Esophagus mucosa (tissue), 1 donor: ENCODE data around the gene UNC13D. TPM values are rescaled to one million over a fixed set of nuclear protein-coding genes. Genes with fewer than 3 reads are reported as not detected.

Experiments used
- ATAC-seq: fragments of 200-7000 bp; cut with Tn5 transposase; one replicate; pipeline ENCODE4 v1.9.1; 2020
- total RNA-seq: library from RNA; stranded (reverse); gene quantifications from one replicate; pipeline ENCODE4 v1.2.4, GENCODE V29; 2023
- donor health status: DM: yes; HTN: yes; CAD: no.

Gene UNC13D
- total RNA-seq, 1 donor from 2014 or later, result 26.0 TPM

DNA sequence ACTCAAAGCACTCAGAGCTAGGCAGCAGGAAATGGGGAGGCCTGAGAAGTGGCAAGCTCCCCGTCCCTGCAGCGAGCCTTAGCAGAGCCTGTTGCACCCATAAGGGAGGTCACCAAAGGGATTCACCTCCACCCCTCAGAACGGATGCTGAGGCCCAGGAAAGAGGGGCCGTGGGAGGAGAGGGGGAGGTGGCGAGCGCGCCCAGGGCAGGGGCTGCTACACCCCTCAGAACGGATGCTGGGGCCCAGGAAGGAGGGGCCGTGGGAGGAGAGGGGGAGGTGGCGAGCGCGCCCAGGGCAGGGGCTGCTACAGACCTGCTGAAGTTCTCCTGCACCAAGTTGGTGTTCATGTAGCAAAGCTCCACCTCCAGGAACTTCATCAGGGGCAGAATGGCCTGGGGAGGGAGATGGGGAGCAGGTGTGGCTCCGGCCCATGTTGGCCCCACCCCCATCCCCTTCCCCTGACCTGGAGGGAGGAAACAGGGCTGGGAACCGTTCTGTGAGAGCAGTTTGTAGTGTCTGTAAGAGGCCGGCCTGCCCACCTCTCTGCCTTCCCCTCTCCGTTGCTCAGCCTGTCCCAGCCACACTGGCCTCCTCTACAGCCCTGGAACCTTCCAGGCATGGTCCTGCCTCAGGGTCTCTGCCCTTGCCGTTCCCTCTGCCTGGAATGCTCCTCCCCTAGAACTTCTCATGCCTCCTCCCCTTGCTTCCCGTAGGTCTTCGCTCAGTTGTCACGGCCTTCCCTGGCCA is 11.4 kb downstream of the UNC13D start:
- ATAC-seq, result no peak

DNA sequence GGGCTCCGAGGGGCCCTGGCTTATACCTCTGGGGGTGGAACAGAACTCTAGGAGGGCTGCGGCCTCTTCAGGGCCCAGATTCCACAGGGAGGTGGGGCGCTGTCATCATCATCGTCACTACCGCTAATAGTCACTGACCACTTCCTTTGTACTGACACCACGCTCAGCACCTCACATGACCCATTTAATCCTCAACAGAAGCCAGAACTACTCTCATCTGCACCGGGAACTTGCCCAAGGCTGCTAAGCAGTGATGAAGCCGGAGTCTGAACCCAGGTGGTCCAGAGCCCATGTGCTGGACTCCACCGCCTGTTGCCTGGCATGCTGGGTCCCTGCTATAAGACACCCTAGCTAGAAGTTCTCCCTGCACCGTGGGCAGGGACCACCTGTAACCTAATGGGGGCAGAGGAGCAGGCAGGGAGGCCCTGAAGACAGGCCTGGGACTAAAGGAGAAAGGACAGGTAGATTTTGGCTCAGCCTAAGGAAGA is 12.0 kb downstream of the UNC13D start:
- ATAC-seq, result no peak

DNA sequence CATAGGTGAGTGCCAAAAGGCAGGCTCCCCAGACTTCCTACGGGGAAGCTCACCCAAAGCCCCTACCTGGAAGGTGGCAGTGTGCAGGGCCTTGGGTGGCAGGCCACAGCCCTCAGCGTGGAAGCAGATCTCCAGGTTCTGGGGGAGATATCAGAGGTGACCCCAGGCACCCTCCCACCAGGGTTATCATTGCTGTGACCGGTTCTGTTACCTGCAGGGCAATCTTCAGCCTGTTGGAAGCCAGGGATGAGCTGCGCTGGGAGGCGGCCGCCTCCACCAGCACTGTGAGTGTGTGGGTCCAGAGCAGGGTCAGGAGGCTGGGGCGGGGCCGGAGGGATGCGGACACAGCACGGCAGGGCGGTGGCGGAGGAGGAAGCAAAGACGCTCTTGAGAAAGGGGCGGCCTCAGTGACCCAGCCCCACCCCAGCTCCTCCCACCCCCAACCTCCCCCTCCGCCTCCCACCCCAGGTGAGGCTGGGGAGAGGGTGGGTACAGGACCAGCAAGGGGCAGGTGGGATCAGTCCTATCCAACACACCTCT is 13.1 kb downstream of the UNC13D start:
- no peak for ATAC-seq

DNA sequence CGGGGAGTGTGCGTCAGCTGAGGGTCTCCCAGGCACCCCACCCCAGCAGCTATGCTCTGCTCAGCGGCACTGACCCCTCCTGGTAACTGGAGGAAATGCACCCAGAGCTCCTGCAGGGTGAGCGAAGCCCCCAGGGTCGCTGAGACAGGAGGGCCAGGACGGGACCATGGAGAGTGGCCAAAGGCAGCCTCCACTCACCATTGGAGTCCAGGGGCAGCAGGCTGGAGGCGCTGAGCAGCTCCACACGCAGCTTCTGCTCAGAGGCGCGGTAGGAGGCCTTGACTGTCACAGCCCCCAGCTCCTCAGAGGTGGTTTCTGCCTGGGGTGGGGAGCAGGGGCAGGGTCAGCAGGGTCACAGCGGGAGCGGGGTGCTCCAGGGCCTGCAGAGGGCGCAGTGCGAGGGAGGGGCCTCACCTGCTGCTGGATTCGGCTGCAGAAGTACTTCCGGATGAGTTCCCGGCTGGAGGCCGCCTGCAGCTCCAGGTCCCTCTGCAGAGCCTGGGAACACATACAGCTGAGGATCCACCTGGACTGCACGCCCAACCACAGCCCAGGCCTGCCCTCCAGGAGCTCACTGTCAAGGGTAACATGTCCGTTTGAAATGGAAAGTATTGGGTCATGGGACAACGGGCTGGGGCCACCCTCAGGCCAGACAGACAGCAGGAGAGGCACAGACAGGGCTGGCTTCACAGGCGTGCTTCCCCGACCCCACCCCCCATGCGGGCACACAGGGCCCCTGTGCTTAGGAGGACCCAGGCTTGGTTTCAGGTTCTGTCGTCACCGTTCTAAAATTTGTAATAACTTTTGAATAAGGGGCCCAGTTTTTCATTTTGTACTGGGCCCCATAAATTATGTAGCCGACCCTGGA is 13.8 kb downstream of the UNC13D start:
- no peak for ATAC-seq

DNA sequence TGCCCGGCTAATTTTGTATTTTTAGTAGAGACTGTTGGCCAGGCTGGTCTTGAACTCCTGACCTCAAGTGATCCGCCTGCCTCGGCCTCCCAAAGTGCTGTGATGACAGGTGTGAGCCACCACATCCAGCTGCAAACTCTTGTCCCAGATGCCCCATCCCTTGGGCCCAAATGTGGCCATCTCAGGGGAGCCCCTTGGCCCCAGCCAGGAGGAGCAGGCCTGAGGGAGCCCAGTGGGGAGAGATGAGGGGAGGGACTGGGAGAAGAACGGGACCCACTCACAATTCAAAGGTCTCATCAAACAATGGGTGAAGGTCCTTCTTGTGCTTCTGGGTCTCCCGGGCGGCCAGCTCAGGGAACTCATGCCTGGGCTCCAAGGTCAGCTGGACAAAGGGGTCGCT is 14.5 kb downstream of the UNC13D start:
- ATAC-seq, result no peak

DNA sequence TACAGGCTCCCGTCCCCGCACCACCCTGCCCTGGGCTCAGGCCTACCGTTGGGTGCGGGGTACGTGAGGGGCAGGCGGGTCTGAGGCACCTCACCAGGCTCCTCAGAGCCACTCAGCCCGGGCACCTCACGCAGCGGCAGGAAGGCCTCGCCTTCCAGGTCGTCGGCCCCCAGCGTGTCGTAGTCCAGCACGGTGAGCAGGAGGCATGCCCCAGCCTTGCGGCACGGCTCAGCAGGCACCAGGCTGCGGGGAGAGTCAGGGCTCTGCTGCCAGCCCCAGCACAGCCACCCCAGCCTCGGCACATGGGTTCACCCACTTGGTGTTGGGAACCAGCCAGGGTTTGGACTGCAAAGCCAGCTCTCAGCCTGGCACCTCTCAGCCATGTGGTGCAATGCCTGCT is 15.5 kb downstream of the UNC13D start:
- no peak for ATAC-seq

DNA sequence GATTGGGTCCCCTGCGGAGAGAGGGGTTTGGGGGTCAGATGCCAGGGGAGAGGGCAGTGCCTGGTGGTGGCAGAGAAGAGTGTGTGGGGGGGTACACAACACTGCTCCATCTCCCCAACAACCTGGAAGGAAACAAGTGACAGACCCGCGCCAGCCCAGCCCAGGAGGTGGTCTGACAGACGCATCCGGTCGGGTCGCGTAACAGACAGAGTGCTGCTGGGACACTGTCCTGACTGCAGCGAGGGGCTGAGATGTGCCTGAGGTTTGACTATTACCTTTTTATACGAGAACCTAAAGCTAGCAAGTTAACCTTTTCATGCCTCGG is 16.2 kb downstream of the UNC13D start:
- no peak for ATAC-seq

DNA sequence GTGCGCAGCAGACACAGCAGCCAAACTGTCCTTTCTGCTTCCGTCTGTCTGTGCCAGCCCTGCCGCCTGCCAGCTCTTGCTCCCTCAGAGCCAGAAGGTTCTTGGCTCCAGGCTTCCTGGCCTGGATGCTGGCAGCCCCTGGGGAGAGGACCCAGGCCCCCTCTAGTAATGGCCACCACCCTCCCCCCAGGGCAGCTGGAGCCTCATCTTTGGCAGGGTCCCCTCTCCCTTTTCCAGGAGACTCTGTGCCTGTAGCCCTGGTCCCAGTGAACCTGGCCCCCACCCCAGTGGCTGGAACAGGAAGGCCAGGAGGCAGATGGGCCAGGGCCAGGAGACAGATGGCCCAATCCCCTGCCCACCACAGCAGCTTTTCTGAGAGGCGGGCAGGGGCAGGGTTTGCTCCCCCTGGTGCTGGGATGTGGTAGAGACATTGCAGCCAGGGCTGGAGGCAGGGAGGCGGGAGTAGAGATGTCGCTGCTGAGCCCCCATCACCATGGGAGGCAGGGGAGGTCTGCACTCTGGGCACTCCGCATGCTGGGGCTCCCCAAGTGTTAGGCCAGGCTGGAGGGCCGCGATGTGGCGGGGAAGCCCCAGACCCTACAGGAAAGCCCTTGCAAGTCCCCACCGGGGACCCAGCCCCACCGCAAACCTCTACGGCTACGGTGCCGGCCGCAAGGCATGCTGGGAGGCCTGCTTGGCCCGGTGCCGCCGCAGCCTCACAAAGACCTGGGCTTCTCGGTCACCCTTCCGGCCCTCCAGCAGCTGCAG is 16.7 kb downstream of the UNC13D start:
- peak; percentile 45 for ATAC-seq

DNA sequence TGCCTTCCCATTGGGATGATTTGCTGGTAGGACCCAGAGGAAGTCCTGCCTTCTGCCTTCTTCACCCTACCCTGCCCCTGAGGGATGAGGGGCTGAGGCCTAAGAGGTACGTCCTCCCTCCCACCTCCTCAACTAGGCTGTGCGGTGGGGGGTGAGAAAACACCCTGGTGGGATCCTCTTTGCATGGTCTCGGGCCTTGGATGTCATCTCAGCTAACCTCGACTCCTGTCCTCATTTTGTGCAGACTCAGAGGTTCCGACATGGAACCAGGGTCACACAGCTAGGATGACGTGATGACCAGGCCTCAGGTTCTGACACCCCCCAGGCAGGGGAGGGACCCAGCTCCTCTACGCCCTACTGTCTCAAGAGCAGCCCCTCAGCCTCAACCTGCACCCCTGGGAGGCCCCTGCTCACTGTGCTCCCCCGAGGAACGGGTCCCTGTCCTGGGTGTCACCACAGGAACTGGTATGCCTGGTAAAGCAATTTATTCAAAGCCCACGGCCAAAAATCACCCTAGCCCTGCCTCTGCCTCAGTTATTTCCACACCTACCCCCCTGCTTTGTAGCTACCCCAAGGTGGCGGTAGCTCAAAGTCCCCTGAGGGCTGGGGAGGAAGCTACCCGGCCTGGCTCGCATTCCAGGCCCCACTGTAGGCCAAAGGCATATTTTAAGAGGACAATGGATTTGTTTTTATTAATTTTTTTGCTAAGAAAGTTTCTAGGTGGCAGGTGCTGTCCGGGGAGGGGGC is 17.5 kb downstream of the UNC13D start:
- ATAC-seq, result no peak

DNA sequence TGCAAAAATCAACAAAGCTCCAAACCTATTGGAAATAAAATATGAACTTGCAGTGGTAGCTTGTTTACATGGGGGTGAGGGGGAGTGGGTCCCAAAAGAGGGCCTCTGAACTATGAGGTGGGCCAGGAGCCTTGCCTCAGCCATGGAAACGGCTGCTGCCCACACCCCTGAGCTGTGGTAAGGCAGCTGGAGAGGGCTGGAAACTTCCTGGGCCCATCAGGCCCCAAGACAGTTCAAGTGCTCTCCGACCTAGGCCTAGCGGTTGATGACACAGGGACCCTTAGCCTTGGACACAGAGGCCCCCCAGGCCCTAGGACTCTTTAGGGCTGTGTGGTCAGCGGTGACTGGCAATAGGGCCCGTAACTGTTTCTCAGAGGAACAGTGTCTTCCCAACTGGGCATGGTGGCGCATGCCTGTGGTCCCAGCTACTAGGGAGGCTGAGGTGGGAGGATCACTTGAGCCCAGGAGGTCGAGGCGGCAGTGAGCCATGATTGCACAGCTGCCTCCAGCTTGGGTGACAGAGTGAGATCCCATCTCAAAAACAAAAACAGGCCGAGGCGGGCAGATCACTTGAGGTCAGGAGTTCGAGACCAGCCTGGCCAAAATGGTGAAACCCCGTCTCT is 18.3 kb downstream of the UNC13D start:
- no peak for ATAC-seq

DNA sequence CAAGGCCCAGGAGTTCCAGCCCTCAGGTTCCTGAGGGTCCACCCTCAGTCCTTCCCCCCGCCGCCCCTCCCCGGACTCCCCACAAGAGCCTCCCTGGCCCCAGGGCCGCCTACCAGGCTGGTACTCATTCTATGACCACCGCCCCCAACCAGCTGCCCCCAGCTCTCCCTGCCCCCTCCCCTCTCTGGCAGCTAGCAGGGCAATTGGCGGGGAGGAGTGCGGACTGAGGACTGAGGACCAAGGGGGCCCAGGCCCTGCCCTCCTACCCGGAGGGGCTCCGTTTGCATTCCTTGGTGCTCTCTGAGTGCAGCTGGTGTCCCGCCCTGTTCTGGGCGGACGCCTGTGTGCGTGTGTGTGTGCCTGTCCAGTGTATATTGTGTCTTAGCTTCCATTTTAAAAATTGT is 19.1 kb downstream of the UNC13D start:
- ATAC-seq, result no peak

DNA sequence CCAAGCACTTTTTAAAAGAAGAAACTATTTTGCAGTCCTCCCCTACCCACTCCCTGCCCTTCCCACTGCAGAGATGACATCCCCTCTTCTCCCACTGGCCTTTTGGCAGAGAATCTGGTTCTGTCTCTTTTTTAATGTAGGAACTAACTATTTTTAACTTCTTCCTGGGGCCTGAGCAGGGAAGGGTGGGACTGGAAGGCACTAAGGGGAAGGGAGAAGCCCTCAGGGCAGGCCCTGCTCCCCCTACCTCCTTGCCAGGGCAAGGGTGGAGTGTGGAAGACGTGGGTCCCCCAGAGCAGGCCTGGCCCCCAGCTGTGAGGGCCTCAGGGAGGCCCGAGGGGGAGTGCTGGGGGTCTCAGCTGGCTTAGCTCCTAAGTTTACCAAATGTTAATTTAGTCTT is 19.5 kb downstream of the UNC13D start:
- no peak for ATAC-seq

DNA sequence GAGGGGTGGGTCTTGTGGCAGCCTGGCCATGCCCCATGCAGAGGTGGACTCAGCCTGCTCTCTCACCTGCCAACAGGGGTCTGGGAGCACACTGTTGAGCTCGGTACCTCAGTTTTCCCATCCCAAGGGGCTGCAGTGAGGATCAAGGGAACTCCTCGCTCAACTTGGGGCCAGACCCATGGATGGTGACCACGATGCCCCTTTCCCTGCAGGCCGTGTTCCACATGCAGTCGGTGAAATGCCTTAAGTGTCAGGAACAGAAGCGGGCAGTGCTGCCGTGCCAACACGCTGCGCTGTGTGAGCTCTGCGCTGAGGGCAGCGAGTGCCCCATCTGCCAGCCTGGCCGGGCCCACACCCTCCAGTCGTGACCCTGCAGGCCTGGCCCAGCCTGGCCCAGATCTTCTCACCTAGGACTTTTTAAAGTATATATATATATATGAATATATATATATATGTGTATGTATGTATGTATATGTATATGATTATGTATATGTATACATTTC is 20.1 kb downstream of the UNC13D start:
- ATAC-seq, result no peak

DNA sequence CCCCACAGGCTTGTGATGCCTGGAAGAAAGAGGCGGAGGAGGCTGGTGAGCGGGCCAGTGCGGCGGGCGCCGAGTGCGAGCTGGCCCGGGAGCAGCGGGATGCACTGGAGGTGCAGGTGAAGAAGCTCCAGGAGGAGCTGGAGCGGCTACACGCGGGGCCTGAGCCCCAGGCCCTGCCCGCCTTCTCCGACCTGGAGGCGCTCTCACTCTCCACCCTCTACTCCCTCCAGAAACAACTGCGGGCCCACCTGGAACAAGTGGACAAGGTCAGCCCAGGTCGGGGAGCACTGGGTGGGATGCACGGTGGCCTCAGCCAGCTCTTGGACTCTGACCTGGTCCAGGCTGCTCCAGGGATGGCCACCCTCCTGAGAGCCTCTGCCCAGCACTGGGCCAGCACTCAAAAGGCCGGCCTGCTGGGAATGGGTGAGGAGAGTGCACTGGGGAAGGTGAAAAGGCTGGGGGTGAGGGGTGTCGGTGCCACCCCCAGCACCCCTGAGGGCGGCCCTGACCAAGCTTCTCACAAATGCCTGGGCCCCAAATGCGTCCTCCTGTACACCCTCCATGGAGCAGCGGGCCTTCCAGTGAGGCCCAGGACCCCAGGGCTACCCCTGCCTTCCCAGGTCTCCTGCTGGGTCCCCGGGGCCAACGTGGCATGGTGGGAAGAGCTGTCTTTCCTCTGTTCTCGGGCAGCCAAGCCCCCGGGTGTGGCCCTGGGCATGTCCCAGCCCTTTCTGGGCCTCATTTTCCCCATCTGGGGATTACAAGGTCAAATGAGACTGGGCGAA is 20.8 kb downstream of the UNC13D start:
- ATAC-seq, result no peak

DNA sequence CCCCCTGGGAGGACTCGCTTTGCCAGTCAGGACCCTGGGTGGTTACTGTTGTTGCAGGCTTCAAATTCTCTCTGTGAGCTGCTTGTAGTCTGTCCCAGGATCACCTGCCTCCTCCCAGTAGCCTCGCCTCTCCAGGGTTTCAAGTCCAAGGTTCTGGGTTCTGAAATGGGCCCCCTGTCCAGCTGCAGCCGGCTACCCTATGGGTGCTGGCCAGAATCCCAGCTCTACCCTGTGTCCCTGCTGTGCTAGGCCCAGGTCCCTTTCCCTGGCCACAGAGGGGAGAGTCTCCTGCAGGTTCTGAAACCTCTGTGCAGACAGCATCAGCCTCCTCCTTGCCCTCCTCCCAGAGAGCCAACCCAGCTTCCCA is 21.4 kb downstream of the UNC13D start:
- ATAC-seq, result no peak

DNA sequence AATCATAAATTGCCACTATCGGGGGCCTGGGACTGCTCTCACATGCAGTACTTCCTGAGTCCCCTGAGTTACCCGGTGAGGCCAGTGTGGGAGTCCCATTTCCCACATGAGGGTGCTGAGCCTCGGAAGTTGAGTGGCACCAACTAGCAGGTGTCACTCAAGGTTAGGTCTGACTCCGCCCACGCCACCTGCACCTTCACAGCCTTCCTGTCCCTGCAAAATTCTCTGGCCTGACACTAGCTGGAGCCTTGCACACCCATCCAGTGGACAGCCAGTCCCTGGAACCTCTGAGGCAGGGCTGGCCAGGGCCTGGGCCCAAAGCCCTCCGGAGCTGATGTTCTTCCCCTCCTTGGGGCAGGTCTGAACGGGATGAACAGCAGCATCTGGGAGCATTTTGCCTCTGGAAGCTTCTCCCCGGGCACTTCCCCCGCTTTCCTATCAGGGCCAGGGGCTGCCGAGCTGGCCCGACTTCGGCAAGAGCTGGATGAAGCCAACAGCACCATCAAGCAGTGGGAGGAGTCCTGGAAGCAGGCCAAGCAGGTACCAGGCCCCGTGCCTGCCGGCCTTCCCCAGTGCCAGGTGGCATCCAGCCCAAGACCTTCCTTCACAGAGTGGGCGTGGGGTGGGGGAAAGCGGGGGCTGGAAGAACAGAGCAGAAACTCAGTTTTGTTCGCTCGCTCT is 21.9 kb downstream of the UNC13D start:
- ATAC-seq, result no peak

DNA sequence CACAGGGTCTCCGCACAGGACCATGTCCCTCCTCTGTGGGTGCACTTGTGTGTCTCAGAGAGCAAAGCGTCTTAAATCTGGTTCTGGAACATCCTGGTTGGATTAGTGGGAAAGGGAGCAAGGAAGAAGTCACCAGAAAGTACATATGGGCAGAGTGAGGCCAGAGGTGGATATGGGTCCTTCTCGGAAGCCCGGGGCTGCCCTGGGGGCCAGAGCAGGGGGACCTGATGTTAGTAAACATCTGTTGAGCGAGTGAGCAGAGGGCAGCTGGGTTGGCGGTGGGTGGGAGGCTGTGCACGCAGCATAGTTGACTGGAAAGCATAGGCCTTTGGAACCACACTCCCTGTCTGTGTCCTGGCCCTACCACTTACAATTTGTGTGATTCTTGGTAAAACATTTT is 22.7 kb downstream of the UNC13D start:
- no peak for ATAC-seq

DNA sequence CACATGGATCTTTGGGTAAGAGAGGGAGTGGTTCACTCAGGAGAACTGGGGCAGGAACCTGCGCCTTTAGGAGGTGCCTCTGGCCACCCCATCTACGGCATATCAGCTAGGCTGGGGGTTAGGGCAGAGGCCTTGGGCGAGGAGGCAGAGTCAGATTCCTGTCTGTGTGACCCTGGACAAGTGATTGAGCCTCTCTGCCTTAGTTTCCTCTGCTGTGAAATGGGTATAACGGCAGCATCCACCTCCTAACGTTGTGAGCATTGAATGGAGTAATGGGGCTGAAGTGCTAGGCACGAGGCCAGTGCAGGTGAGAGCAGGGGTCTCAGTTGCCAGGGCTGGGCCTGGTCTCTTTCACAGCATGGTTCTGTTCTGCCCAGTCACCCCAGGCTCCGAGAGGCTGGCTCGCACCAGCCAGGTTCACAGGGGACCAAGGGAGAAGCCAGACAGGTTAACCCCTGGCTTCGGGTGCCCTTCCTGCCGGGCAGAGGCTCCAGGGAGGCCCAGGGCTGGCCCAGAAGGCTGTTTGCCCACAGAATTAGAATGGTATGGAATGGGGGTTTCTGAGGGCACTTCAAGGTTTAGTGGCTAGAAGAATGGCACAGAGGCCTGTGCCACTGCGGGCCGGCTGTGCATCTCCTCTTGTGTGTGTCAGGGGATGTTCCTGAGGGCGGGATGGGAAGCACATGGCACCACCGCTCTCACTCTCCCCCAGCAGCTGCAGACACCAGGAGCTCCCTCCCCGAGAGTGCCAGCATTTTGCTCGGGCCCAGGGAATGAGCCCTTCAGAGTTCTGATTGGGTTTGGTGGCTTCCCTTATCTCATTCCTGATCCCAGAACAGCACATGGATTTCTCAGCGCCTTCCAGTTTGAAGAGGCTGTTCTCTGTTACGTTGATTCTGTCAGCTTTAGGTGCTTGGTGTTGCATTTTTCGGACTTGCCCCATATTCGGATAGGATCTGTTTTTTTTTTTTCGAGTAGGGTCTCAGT is 23.8 kb downstream of the UNC13D start:
- no peak for ATAC-seq

DNA sequence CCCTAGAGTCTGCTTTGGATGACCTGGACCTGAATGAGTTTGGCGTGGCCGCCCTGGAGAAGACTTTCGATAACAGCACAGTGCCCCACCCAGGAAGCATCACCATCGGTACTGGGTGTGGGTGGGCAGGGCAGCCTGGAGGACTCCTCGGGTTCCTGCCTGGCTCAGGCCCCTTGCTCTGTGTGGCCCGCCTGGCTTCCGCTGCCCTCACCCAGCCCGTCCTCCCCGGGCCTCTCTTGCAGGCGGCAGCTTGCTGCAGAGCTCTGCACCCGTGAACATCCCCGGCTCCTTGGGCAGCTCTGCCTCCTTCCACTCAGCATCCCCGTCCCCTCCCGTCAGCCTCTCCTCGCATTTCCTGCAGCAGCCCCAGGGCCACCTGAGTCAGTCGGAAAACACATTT is 24.5 kb downstream of the UNC13D start:
- peak; percentile 26 for ATAC-seq
